Measurements from ENCODE around the gene ATP10B. TPM values are rescaled to one million over a fixed set of nuclear protein-coding genes. Genes with fewer than 3 reads are reported as not detected.

Gene ATP10B
- total and polyA plus RNA-seq, 2 of the 8 experiments (the other 6 are each of a cell fraction or from before 2014, with no cell fraction given) = 0.06 to 0.11 TPM

- no peaks in the 10 kb centered on the region for H3K36me3 ChIP-seq (ENCODE audit: control insufficient read depth in 2 of 4, insufficient read depth in 4 of 4, low read length in 3 of 4)
- H4K5ac ChIP-seq (ENCODE audit: insufficient read length, low read depth, low read length) = no peak overlapping the region
- H2BK15ac ChIP-seq (ENCODE audit: low read length) = no peak overlapping the region
- no peak overlapping the region for H3K4ac ChIP-seq (replicated peaks; ENCODE audit: insufficient read length, low read depth, low read length)
- POLR2A ChIA-PET (ENCODE audit: partially characterized antibody) = no interaction called here
- DNase-seq (ENCODE audit: low read depth in 1 of 2, low spot score in 2 of 2) (no peak), FAIRE-seq (no peak)
- no peak overlapping the region for H3K4me2 ChIP-seq (ENCODE audit: insufficient read depth in 1 of 2, low read depth in 2 of 2, low read length in 2 of 2)
- H3K23ac ChIP-seq (ENCODE audit: insufficient read length) = no peak overlapping the region
- H4K20me1 ChIP-seq (replicated peaks in 1 of 2; ENCODE audit: control insufficient read depth in 1 of 2, insufficient read depth in 2 of 2, low read length in 2 of 2) = no peaks in the 10 kb centered on the region
- H3K4me3 ChIP-seq (ENCODE audit: extremely low read depth in 1 of 4, insufficient read depth in 2 of 4, low read depth in 3 of 4, low read length in 4 of 4) = no peak overlapping the region
- H2BK12ac ChIP-seq (ENCODE audit: low read depth, low read length) = no peak overlapping the region
- peaks cover 0 to 1% (median 0%) of the 10 kb centered on the region in 4 experiments; a peak in 1 of 7 replicates for H3K27me3 ChIP-seq (replicated peaks in 1 of 4; ENCODE audit: control insufficient read depth in 3 of 4, extremely low read depth in 1 of 4, insufficient read depth in 3 of 4, low read length in 3 of 4)
- H4K91ac ChIP-seq (replicated peaks; ENCODE audit: insufficient read length, low read length) = no peak overlapping the region
- H3K4me1 ChIP-seq (replicated peaks in 1 of 4; ENCODE audit: control insufficient read depth in 3 of 4, insufficient read depth in 4 of 4, low read length in 3 of 4) = no peaks in the 10 kb centered on the region
- WGBS, 2 experiments (ENCODE audit: extremely low coverage in 1 of 2, insufficient coverage in 1 of 2, insufficient read length in 1 of 2, insufficient replicate concordance in 2 of 2, low coverage in 1 of 2, low lambda C conversion rate in 2 of 2, missing lambda C conversion rate in 1 of 2) = 14% methylated on average over 2 of the region's 2 CpGs; no CpG with 5 or more reads in 1 of the 2 experiments
- no peak overlapping the region for H2BK120ac ChIP-seq (replicated peaks; ENCODE audit: low read depth, low read length)
- H2AK5ac ChIP-seq (ENCODE audit: low read depth, low read length) = no peak overlapping the region
- CTCF ChIA-PET (ENCODE audit: partially characterized antibody) = interaction anchor here (0.6 kb wide), 1 partner anchor 124 kb away, joined by 3 read pairs; no protein-coding TSS in a partner anchor
- no peak overlapping the region for H3K9ac ChIP-seq (replicated peaks in 1 of 4; ENCODE audit: extremely low read depth in 1 of 4, low read depth in 3 of 4, low read length in 3 of 4)
- H3K79me2 ChIP-seq (ENCODE audit: control insufficient read depth in 1 of 2, insufficient read depth in 2 of 2, low read length in 2 of 2) = no peaks in the 10 kb centered on the region
- H2AFZ ChIP-seq (ENCODE audit: low read length) = no peak overlapping the region
- H3K79me1 ChIP-seq (ENCODE audit: low read depth, low read length) = no peaks in the 10 kb centered on the region
- no peaks in the 10 kb centered on the region for H3K23me2 ChIP-seq (ENCODE audit: low read depth, low read length)
- no peak overlapping the region for H3K18ac ChIP-seq (ENCODE audit: extremely low read depth, low read length)
- no peak overlapping the region for H2BK20ac ChIP-seq (ENCODE audit: low read length)
- H3K27ac ChIP-seq (ENCODE audit: low read depth, low read length) = no peak overlapping the region
- no peak overlapping the region for H2BK5ac ChIP-seq (ENCODE audit: low read depth, low read length)
- no peak overlapping the region for H4K8ac ChIP-seq (ENCODE audit: extremely low read depth, insufficient read depth, low read length)
- H3K56ac ChIP-seq (replicated peaks; ENCODE audit: insufficient read length, low read depth, low read length) = no peak overlapping the region
- no peak overlapping the region for H3K14ac ChIP-seq (ENCODE audit: insufficient read length)
- H3K9me3 ChIP-seq (ENCODE audit: insufficient read depth in 2 of 2, low read depth in 1 of 2, low read length in 1 of 2) = no peaks in the 10 kb centered on the region
- TF ChIP-seq TAF1 (IDR thresholded peaks at IDR 0.05; ENCODE audit: low read depth, low read length) = no peak
- no peak for TF ChIP-seq PHF8 (conservative IDR thresholded peaks at IDR 0.05; ENCODE audit: low read depth, low read length)
- TF ChIP-seq SP1 (IDR thresholded peaks at IDR 0.05; ENCODE audit: low read depth, low read length) = no peak
- no peak for TF ChIP-seq YY1 (IDR thresholded peaks at IDR 0.05; ENCODE audit: low read depth, low read length)
- no peak for TF ChIP-seq TCF12 (IDR thresholded peaks at IDR 0.05; ENCODE audit: low read depth, low read length)
- no peak for TF ChIP-seq TBP (IDR thresholded peaks at IDR 0.05; ENCODE audit: low read depth, low read length)
- TF ChIP-seq RXRA (IDR thresholded peaks at IDR 0.05; ENCODE audit: insufficient read depth, low read depth, low read length) = no peak
- TF ChIP-seq MAX (IDR thresholded peaks at IDR 0.05) = no peak
- TF ChIP-seq, protein P1, sequence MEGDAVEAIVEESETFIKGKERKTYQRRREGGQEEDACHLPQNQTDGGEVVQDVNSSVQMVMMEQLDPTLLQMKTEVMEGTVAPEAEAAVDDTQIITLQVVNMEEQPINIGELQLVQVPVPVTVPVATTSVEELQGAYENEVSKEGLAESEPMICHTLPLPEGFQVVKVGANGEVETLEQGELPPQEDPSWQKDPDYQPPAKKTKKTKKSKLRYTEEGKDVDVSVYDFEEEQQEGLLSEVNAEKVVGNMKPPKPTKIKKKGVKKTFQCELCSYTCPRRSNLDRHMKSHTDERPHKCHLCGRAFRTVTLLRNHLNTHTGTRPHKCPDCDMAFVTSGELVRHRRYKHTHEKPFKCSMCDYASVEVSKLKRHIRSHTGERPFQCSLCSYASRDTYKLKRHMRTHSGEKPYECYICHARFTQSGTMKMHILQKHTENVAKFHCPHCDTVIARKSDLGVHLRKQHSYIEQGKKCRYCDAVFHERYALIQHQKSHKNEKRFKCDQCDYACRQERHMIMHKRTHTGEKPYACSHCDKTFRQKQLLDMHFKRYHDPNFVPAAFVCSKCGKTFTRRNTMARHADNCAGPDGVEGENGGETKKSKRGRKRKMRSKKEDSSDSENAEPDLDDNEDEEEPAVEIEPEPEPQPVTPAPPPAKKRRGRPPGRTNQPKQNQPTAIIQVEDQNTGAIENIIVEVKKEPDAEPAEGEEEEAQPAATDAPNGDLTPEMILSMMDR (IDR thresholded peaks at IDR 0.05; ENCODE audit: control extremely low read depth in 1 of 3, insufficient read depth in 1 of 3, low read depth in 1 of 3, low read length in 3 of 3) = no peak
- no peak for TF ChIP-seq NRF1 (IDR thresholded peaks at IDR 0.05; ENCODE audit: low read depth, low read length)
- no peak for TF ChIP-seq ATF3 (IDR thresholded peaks at IDR 0.05; ENCODE audit: insufficient read depth, low read depth, low read length)
- no peak for TF ChIP-seq FOSL1 (IDR thresholded peaks at IDR 0.05; ENCODE audit: insufficient read depth, low read depth, low read length)
These were observed 179.5 kb downstream of the ATP10B start for GRCh38 chr5:160672521-160672920.

All from H1 (cell line).